ENCODE measurements around the gene VPS26B.
"Not testable (repeated sequence)": the region's sequence is repeated elsewhere in the genome, so short reads cannot be mapped to it uniquely, and the experiment has no call there.

VPS26B gene

GRCh38 chr11:134260983-134261382 lies 36.5 kb downstream of the VPS26B start:
- DNase-seq = no peak

- no peak for DNase-seq
Measured at GRCh38 chr11:134261626-134262488, 37.4 kb downstream of the VPS26B start.

GRCh38 chr11:134264966-134265764 lies 40.7 kb downstream of the VPS26B start:
- no peak for DNase-seq

GRCh38 chr11:134266440-134266839 lies 42.0 kb downstream of the VPS26B start:
- no peak for DNase-seq

GRCh38 chr11:134266841-134267251 lies 42.4 kb downstream of the VPS26B start:
- no peak for DNase-seq

GRCh38 chr11:134267461-134267860 lies 43.0 kb downstream of the VPS26B start:
- DNase-seq = no peak

- no peak for DNase-seq
Measured at GRCh38 chr11:134267966-134268365, 43.5 kb downstream of the VPS26B start.

GRCh38 chr11:134270250-134270714 lies 45.8 kb downstream of the VPS26B start:
- DNase-seq = no peak

GRCh38 chr11:134271978-134272377 lies 47.5 kb downstream of the VPS26B start:
- no peak for DNase-seq

- DNase-seq = no peak
Measured at GRCh38 chr11:134272381-134273316, 48.2 kb downstream of the VPS26B start.

- no peak for DNase-seq
Measured at GRCh38 chr11:134273317-134273712, 48.8 kb downstream of the VPS26B start.

- no peak for DNase-seq
Measured at GRCh38 chr11:134275188-134275533, 50.7 kb downstream of the VPS26B start.

- DNase-seq = peak; percentile 65
Measured at GRCh38 chr11:134275534-134276395, 51.3 kb downstream of the VPS26B start, which contains the start of gene GLB1L3. TSS of gene GLB1L3 (plus strand) at chr11:134276379. CDS start at chr11:134276741, 362 bp downstream.

GRCh38 chr11:134276396-134277182 lies 52.1 kb downstream of the VPS26B start:
- no peak for DNase-seq

GRCh38 chr11:134277183-134278001 lies 52.9 kb downstream of the VPS26B start:
- no peak for DNase-seq

GRCh38 chr11:134278356-134278755 lies 53.9 kb downstream of the VPS26B start:
- no peak for DNase-seq

GRCh38 chr11:134281635-134282034 lies 57.2 kb downstream of the VPS26B start:
- DNase-seq = not testable (repeated sequence)

- DNase-seq = no peak
Measured at GRCh38 chr11:134282121-134283045, 57.9 kb downstream of the VPS26B start.

Data from T-helper 9 cell (primary cell).